AG04450 (cell line): ENCODE data around the gene MAG. TPM values are rescaled to one million over a fixed set of nuclear protein-coding genes. Genes with fewer than 3 reads are reported as not detected.

Source experiments
- CTCF ChIA-PET: fragments of 300-600, 350-600 bp; formaldehyde crosslinking; extraction: SDS; loops from one replicate; lab custom pipeline; 2022; ENCODE audit warnings: antibody characterized with exemption, inconsistent platforms; lab: Charles Lee
- POLR2A ChIA-PET: fragments of 350-600 bp; formaldehyde crosslinking; extraction: SDS; loops from one replicate; lab custom pipeline; 2021; ENCODE audit warnings: antibody characterized with exemption, inconsistent platforms; lab: Yijun Ruan, JAX
- DNase-seq: peaks from one replicate; pipeline ENCODE4 v3.0.0-alpha.2; 2011; ENCODE audit warnings: low read depth, low spot score
- H3K27ac ChIP-seq: one replicate; pipeline ENCODE4 v1.5.1; 2012; ENCODE audit warnings: low read depth, low read length, control low read depth
- H3K27me3 ChIP-seq: one replicate; pipeline ENCODE4 v1.6.0; 2012; ENCODE audit warnings: low read length; ENCODE audit not compliant: control insufficient read depth, insufficient read depth
- H3K4me3 ChIP-seq: 2 replicates; pipeline ENCODE4 v1.5.1; 2011; ENCODE audit warnings: mild to moderate bottlenecking, low read depth, low read length, control low read depth
- H3K9me3 ChIP-seq: 2 replicates; pipeline ENCODE4 v1.5.1; 2012; ENCODE audit warnings: low read length; ENCODE audit not compliant: control insufficient read depth, insufficient read depth
- polyA plus RNA-seq: library from polyadenylated mRNA; depleted of rRNA; stranded (reverse); fragments of >200 nt; gene quantifications from 2 replicates; pipeline ENCODE4 v1.2.3, GENCODE V29; 2011; rRNA removed
- TF ChIP-seq, protein P1 (sequence below): IDR thresholded peaks from 2 replicates; pipeline ENCODE4 v1.5.1; 2011; ENCODE audit warnings: low read depth, low read length, control low read depth, inconsistent platforms

MAG gene
- polyA plus RNA-seq, 1 experiment, result not detected

DNA sequence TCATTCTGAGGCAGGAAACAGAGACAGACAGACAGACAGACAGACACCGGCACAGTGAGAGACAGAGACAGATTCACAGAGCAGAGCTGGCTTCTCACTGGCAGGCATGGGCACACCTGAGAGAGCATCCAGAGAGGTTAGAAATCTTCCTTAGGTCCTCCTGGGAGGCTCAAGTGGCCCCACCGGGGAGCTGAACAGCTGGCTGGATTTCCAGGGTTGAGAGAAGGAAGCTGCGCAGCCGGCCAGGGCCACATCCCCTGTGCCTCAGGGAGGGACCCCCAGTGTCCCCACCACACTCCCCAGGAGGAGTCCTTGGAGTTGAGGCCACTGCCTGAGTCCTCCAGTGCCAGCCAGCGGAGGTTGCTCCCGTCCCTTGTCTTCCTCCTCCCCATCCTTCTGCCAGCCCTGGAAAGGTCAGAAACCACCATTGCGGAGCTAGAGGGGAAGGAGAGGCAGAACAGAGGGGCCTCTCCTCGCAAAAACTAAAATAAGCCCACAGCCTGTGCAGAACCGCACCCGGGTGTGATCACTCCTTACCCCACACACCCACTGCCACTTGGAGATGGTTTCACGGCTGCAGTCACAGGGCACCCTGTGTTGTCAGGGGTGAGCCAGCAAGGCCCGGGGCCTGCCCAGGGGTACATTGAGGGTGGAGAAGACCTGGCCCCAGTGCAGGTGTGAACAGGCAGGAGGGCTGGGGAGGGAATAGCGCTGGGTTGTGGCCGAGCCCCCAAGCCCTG, 70.5 kb downstream of the MAG start:
- H3K27me3 ChIP-seq, result no peaks in the 10 kb centered on the region
- CTCF ChIA-PET, result no interaction called here
- H3K9me3 ChIP-seq, result no peaks in the 10 kb centered on the region
- TF ChIP-seq, protein P1, sequence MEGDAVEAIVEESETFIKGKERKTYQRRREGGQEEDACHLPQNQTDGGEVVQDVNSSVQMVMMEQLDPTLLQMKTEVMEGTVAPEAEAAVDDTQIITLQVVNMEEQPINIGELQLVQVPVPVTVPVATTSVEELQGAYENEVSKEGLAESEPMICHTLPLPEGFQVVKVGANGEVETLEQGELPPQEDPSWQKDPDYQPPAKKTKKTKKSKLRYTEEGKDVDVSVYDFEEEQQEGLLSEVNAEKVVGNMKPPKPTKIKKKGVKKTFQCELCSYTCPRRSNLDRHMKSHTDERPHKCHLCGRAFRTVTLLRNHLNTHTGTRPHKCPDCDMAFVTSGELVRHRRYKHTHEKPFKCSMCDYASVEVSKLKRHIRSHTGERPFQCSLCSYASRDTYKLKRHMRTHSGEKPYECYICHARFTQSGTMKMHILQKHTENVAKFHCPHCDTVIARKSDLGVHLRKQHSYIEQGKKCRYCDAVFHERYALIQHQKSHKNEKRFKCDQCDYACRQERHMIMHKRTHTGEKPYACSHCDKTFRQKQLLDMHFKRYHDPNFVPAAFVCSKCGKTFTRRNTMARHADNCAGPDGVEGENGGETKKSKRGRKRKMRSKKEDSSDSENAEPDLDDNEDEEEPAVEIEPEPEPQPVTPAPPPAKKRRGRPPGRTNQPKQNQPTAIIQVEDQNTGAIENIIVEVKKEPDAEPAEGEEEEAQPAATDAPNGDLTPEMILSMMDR, result no peak
- no peak for DNase-seq
- POLR2A ChIA-PET, result no interaction called here
- no peak overlapping the region for H3K27ac ChIP-seq
- H3K4me3 ChIP-seq, result no peak overlapping the region

DNA sequence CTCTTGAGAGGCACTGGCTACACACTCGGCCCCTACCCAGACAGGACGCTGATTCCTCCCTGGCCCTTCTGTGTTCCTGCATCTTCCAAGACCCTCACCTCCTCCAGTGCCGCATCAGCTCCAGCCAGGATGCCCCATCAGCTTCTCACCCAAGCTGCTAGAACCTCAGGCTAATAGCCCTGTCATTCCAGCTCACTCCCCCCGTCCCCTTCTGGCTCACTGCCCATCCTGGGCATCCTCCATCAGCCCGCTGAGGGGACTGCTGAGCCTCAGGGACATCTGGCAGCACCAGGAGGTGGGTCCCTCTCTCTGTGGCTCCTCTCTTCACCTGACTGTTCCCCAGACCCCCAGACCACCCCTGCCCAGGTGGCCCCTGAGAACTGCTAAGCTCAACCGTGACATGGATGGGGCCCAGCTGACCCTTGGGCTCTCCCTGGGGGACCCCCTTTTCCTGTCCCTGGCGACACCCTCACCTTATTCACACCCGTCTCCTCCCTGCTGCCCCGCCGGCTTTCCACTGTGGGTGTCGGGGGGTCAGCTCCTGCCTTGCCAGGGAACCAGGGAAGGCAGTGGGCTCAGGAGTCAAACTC, 71.1 kb downstream of the MAG start:
- ChIA-PET CTCF (no interaction called here), POLR2A (no interaction called here)
- no peak overlapping the region for H3K4me3 ChIP-seq
- no peaks in the 10 kb centered on the region for H3K27me3 ChIP-seq
- H3K27ac ChIP-seq, result no peak overlapping the region
- TF ChIP-seq, protein P1, result no peak
- no peaks in the 10 kb centered on the region for H3K9me3 ChIP-seq
- DNase-seq, result no peak

Other genes starting within 250 kb of the MAG start
- not detected in 2 replicates for gene FXYD3, start 176.3 kb upstream of the MAG start, polyA plus RNA-seq
- gene LGI4, start 157.1 kb upstream of the MAG start, polyA plus RNA-seq, result 0.07 TPM in 1 of 2 replicates, not detected in the other
- 1.3 and 1.4 TPM in 2 replicates for gene FXYD1, start 153.3 kb upstream of the MAG start, polyA plus RNA-seq
- gene FXYD7, start 148.9 kb upstream of the MAG start, polyA plus RNA-seq, result not detected in 2 replicates
- gene FXYD5, start 137.4 kb upstream of the MAG start, polyA plus RNA-seq, result 80.3 and 100 TPM in 2 replicates
- gene FAM187B, start 63.4 kb upstream of the MAG start, polyA plus RNA-seq, result not detected in 2 replicates
- gene LSR, start 43.2 kb upstream of the MAG start, polyA plus RNA-seq, result 0.32 and 0.33 TPM in 2 replicates
- gene USF2, start 23.2 kb upstream of the MAG start, polyA plus RNA-seq, result 55.6 and 58.6 TPM in 2 replicates
- gene HAMP, start 9.6 kb upstream of the MAG start, polyA plus RNA-seq, result not detected in 2 replicates
- not detected in 2 replicates for gene CD22, start 37.0 kb downstream of the MAG start, polyA plus RNA-seq
- not detected in 2 replicates for gene FFAR1, start 55.7 kb downstream of the MAG start, polyA plus RNA-seq
- gene FFAR3, start 66.3 kb downstream of the MAG start, polyA plus RNA-seq, result not detected in 2 replicates
- gene GPR42, start 78.9 kb downstream of the MAG start, polyA plus RNA-seq, result not detected in 2 replicates
- not detected in 2 replicates for gene FFAR2, start 156.1 kb downstream of the MAG start, polyA plus RNA-seq
- gene KRTDAP, start 198.3 kb downstream of the MAG start, polyA plus RNA-seq, result not detected in 2 replicates
- gene DMKN, start 221.5 kb downstream of the MAG start, polyA plus RNA-seq, result 1.3 and 1.6 TPM in 2 replicates
- 1.8 and 2.1 TPM in 2 replicates for gene SBSN, start 236.2 kb downstream of the MAG start, polyA plus RNA-seq
- not detected in 2 replicates for gene GAPDHS, start 241.3 kb downstream of the MAG start, polyA plus RNA-seq